ENCODE measurements around the gene LIN9.

GRCh38 chr1:226293553-226293920 is 15.4 kb downstream of the LIN9 start:
- TF ChIP-seq PHF8 (CRISPR knock-in tag; IDR thresholded peaks at IDR 0.05) = no peak
- no peak for TF ChIP-seq SMAD1 (CRISPR knock-in tag; IDR thresholded peaks at IDR 0.05; ENCODE audit: borderline replicate concordance, low read depth)
- TF ChIP-seq ZNF563 (CRISPR knock-in tag; IDR thresholded peaks at IDR 0.05) = no peak
- TF ChIP-seq RXRA (CRISPR knock-in tag; IDR thresholded peaks at IDR 0.05) = no peak
- no peak for TF ChIP-seq NR2F6 (IDR thresholded peaks at IDR 0.05)
- no peak for TF ChIP-seq NR2F6 (CRISPR knock-in tag; IDR thresholded peaks at IDR 0.05)
- no peak for TF ChIP-seq ZNF510 (CRISPR knock-in tag; IDR thresholded peaks at IDR 0.05; ENCODE audit: low read depth)
- TF ChIP-seq ZNF619 (CRISPR knock-in tag; IDR thresholded peaks at IDR 0.05) = no peak
- no peak for TF ChIP-seq REST (IDR thresholded peaks at IDR 0.05; ENCODE audit: borderline replicate concordance in 1 of 2, low read depth in 1 of 2, low read length in 2 of 2)
- no peak for TF ChIP-seq NCOA1 (CRISPR knock-in tag; IDR thresholded peaks at IDR 0.05)
- no peak for TF ChIP-seq FOSL2 (CRISPR knock-in tag; IDR thresholded peaks at IDR 0.05)
- TF ChIP-seq, protein P1, sequence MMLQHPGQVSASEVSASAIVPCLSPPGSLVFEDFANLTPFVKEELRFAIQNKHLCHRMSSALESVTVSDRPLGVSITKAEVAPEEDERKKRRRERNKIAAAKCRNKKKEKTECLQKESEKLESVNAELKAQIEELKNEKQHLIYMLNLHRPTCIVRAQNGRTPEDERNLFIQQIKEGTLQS (CRISPR knock-in tag; IDR thresholded peaks at IDR 0.05) = no peak
- TF ChIP-seq, protein P2, sequence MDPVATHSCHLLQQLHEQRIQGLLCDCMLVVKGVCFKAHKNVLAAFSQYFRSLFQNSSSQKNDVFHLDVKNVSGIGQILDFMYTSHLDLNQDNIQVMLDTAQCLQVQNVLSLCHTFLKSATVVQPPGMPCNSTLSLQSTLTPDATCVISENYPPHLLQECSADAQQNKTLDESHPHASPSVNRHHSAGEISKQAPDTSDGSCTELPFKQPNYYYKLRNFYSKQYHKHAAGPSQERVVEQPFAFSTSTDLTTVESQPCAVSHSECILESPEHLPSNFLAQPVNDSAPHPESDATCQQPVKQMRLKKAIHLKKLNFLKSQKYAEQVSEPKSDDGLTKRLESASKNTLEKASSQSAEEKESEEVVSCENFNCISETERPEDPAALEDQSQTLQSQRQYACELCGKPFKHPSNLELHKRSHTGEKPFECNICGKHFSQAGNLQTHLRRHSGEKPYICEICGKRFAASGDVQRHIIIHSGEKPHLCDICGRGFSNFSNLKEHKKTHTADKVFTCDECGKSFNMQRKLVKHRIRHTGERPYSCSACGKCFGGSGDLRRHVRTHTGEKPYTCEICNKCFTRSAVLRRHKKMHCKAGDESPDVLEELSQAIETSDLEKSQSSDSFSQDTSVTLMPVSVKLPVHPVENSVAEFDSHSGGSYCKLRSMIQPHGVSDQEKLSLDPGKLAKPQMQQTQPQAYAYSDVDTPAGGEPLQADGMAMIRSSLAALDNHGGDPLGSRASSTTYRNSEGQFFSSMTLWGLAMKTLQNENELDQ (CRISPR knock-in tag; IDR thresholded peaks at IDR 0.05; ENCODE audit: borderline replicate concordance) = no peak
- TF ChIP-seq, protein P3, sequence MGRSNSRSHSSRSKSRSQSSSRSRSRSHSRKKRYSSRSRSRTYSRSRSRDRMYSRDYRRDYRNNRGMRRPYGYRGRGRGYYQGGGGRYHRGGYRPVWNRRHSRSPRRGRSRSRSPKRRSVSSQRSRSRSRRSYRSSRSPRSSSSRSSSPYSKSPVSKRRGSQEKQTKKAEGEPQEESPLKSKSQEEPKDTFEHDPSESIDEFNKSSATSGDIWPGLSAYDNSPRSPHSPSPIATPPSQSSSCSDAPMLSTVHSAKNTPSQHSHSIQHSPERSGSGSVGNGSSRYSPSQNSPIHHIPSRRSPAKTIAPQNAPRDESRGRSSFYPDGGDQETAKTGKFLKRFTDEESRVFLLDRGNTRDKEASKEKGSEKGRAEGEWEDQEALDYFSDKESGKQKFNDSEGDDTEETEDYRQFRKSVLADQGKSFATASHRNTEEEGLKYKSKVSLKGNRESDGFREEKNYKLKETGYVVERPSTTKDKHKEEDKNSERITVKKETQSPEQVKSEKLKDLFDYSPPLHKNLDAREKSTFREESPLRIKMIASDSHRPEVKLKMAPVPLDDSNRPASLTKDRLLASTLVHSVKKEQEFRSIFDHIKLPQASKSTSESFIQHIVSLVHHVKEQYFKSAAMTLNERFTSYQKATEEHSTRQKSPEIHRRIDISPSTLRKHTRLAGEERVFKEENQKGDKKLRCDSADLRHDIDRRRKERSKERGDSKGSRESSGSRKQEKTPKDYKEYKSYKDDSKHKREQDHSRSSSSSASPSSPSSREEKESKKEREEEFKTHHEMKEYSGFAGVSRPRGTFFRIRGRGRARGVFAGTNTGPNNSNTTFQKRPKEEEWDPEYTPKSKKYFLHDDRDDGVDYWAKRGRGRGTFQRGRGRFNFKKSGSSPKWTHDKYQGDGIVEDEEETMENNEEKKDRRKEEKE (IDR thresholded peaks at IDR 0.05) = no peak
